GM10266 (cell line): Measurements from ENCODE around the gene CTTNBP2NL.
"Not testable (repeated sequence)": the region's sequence is repeated elsewhere in the genome, so short reads cannot be mapped to it uniquely, and the experiment has no call there.

ENCODE experiments used
- DNase-seq: peaks from one replicate; pipeline ENCODE4 v3.0.0; 2012; ENCODE audit errors: extremely low spot score
- CTCF ChIP-seq: IDR thresholded peaks from 2 replicates; pipeline ENCODE4 v1.5.1; 2012; ENCODE audit warnings: mild to moderate bottlenecking, low read depth; ENCODE audit not compliant: control insufficient read depth, insufficient read depth; ENCODE audit errors: missing control alignments

CTTNBP2NL gene

DNA sequence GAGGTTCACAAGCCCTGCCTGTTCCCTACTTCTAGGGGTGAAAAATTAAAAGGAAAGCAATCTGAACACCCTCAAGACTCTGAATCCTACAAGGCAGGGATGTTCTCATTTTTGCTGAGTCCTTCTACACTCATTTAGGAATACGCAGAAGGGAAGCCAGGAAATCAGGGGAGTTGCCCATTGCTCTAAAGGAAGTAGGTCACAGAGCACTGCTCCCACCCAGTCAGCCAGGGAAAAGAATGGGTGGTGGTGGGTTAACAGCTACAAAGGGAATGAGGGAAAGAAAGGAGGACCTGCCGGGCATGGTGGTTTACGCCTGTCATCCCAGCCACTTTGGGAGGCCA is 2.4 kb upstream of the CTTNBP2NL start:
- no peak for DNase-seq

GRCh38 chr1:112394743-112395062 is 1.3 kb upstream of the CTTNBP2NL start:
- DNase-seq: no peak
- no peak for TF ChIP-seq CTCF

More for the DNA sequence above, 2.4 kb upstream of the CTTNBP2NL start:
- TF ChIP-seq CTCF: no peak

GRCh38 chr1:112395256-112395820 is 676 bp upstream of the CTTNBP2NL start:
- DNase-seq: no peak
- no peak for TF ChIP-seq CTCF

DNA sequence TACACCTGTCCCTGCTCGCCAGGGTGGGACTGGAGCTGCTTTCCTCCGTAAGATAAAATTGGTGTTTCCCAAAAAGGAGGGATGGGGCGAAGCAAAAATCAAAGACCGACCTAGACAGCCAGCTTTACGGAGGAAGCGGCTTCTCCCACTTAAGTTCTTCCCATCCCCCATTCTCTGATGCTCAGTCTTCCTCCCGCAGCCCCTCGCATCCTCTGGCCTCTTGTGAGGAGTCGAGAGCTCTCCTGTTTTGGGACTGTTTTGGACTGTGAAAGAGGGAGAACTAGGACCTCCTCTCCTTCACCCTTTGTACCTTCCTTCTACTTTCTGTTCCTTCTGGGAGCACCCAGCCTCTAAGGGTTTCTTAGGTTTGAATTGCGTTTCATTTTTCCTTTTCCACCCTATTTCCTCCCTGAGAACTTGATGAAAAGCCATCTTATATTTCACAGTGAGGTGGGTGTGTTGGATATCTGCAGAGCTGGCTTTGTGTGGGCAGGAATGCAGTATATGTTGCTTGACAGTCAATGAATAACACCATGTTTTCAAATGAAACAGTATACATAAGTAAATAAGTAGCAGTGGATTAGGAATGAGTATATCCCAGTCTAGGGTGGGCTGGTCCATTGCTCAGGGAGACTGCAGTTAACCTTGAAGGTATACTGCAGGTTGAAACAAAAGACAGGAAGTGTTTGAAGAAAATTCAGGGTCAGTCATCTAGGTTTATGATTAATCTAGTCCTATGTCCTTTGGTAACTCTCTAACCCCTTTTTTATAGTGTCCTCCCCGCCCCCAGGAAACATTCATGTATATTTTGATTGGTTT is 848 bp downstream of the CTTNBP2NL start:
- TF ChIP-seq CTCF: no peak
- DNase-seq: no peak

- no peak for TF ChIP-seq CTCF
- DNase-seq: no peak
Measured at GRCh38 chr1:112397841-112398240, 1.8 kb downstream of the CTTNBP2NL start.

GRCh38 chr1:112399456-112399855 is 3.4 kb downstream of the CTTNBP2NL start:
- no peak for TF ChIP-seq CTCF
- peak; percentile 56 for DNase-seq

- not testable (repeated sequence) for DNase-seq
Measured at GRCh38 chr1:112400706-112401105, 4.7 kb downstream of the CTTNBP2NL start.
